Muscle layer of duodenum (tissue), 2 donors: ENCODE results near the gene BOLA2B.
"Not testable (repeated sequence)": the region's sequence is repeated elsewhere in the genome, so short reads cannot be mapped to it uniquely, and the experiment has no call there.

Experiments used
- H3K27ac ChIP-seq: one replicate; pipeline ENCODE4 v1.7.0; 2013; ENCODE audit warnings: mild to moderate bottlenecking, low read length
- H3K27me3 ChIP-seq: one replicate; pipeline ENCODE4 v1.7.0; 2013; ENCODE audit warnings: low read depth, mild to moderate bottlenecking, control low read depth, low read length
- H3K36me3 ChIP-seq, 2 donors: one replicate each; pipeline ENCODE4 v1.7.0; 2013; ENCODE audit warnings: low read length in 2 of 2, control low read depth in 1 of 2, mild to moderate bottlenecking in 1 of 2; ENCODE audit not compliant: insufficient read depth in 2 of 2, control insufficient read depth in 1 of 2
- H3K4me1 ChIP-seq, 2 donors: one replicate each; pipeline ENCODE4 v1.7.0; 2013; ENCODE audit warnings: low read length in 2 of 2, mild to moderate bottlenecking in 2 of 2, control low read depth in 1 of 2, moderate library complexity in 1 of 2; ENCODE audit not compliant: insufficient read depth in 2 of 2, control insufficient read depth in 1 of 2
- H3K4me3 ChIP-seq, 2 donors: one replicate each; pipeline ENCODE4 v1.7.0; 2013; ENCODE audit warnings: low read length in 2 of 2, low read depth in 1 of 2, mild to moderate bottlenecking in 1 of 2
- H3K9me3 ChIP-seq, 2 donors: one replicate each; pipeline ENCODE4 v1.7.0; 2013; ENCODE audit warnings: low read length in 2 of 2, control low read depth in 1 of 2, mild to moderate bottlenecking in 1 of 2; ENCODE audit not compliant: control insufficient read depth in 1 of 2
- donor health status: healthy.

The BOLA2B gene

GRCh38 chr16:30180741-30181140 is 12.7 kb downstream of the BOLA2B start:
- Histone ChIP-seq H3K9me3 (no peaks in the 10 kb centered on the region), H3K27me3 (no peaks in the 10 kb centered on the region), H3K4me1 (peaks cover 0 to 9% of the 10 kb centered on the region in 2 donors), H3K27ac (no peak overlapping the region), H3K36me3 (no peaks in the 10 kb centered on the region), H3K4me3 (no peak overlapping the region)

GRCh38 chr16:30179931-30180330 is 13.5 kb downstream of the BOLA2B start:
- H3K36me3 ChIP-seq: no peaks in the 10 kb centered on the region
- H3K4me3 ChIP-seq: no peak overlapping the region
- H3K4me1 ChIP-seq: peaks cover 0 to 9% of the 10 kb centered on the region in 2 donors
- H3K27me3 ChIP-seq: no peaks in the 10 kb centered on the region
- no peak overlapping the region for H3K27ac ChIP-seq
- no peaks in the 10 kb centered on the region for H3K9me3 ChIP-seq

- Histone ChIP-seq H3K27ac (no peak overlapping the region), H3K9me3 (no peaks in the 10 kb centered on the region), H3K4me3 (no peak overlapping the region), H3K36me3 (no peaks in the 10 kb centered on the region), H3K27me3 (no peaks in the 10 kb centered on the region), H3K4me1 (peaks cover 0 to 8% of the 10 kb centered on the region in 2 donors)
Measured at GRCh38 chr16:30179195-30179594, 14.3 kb downstream of the BOLA2B start.

GRCh38 chr16:30176876-30177275 is 16.6 kb downstream of the BOLA2B start:
- not testable (repeated sequence) for H3K27ac ChIP-seq, H3K4me3 ChIP-seq, H3K27me3 ChIP-seq, H3K4me1 ChIP-seq, H3K36me3 ChIP-seq, H3K9me3 ChIP-seq

DNA sequence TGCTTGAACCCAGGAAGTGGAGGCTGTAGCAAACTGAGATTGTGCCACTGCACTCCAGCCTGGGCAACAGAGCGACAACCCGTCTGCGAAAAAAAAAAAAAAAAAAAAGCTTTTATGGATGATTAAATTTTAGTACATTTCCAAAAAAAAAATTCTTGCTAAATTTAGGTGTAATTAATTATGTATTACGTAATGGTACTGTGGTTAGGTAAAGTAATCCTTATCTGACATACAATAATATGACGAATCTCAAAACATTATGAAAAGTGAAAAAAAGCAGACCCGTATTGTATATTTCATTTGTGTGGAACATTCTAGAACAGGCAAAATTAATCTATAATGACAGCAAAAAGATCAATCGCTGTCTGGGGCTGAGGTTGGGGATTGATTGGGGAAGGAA is 20.4 kb downstream of the BOLA2B start:
- H3K9me3 ChIP-seq: no peaks in the 10 kb centered on the region
- H3K27me3 ChIP-seq: no peaks in the 10 kb centered on the region

GRCh38 chr16:30170145-30170544 is 23.3 kb downstream of the BOLA2B start:
- H3K27ac ChIP-seq, H3K4me3 ChIP-seq, H3K27me3 ChIP-seq, H3K36me3 ChIP-seq, H3K4me1 ChIP-seq, H3K9me3 ChIP-seq: not testable (repeated sequence)

More for the DNA sequence above, 20.4 kb downstream of the BOLA2B start:
- no peak overlapping the region for H3K4me3 ChIP-seq
- no peaks in the 10 kb centered on the region for H3K4me1 ChIP-seq
- H3K27ac ChIP-seq: no peak overlapping the region
- no peaks in the 10 kb centered on the region for H3K36me3 ChIP-seq

GRCh38 chr16:30169416-30169815 is 24.1 kb downstream of the BOLA2B start:
- H3K4me3 ChIP-seq, H3K27me3 ChIP-seq, H3K36me3 ChIP-seq, H3K4me1 ChIP-seq, H3K27ac ChIP-seq, H3K9me3 ChIP-seq: not testable (repeated sequence)

- not testable (repeated sequence) for H3K27ac ChIP-seq, H3K36me3 ChIP-seq, H3K27me3 ChIP-seq, H3K4me3 ChIP-seq, H3K4me1 ChIP-seq, H3K9me3 ChIP-seq
Measured at GRCh38 chr16:30168746-30169145, 24.7 kb downstream of the BOLA2B start.

- H3K27me3 ChIP-seq: no peaks in the 10 kb centered on the region
- H3K36me3 ChIP-seq: no peaks in the 10 kb centered on the region
- no peaks in the 10 kb centered on the region for H3K4me1 ChIP-seq
- no peak overlapping the region for H3K4me3 ChIP-seq
- H3K27ac ChIP-seq: no peak overlapping the region
- H3K9me3 ChIP-seq: no peaks in the 10 kb centered on the region
Measured at GRCh38 chr16:30166202-30166902, 27.1 kb downstream of the BOLA2B start.

DNA sequence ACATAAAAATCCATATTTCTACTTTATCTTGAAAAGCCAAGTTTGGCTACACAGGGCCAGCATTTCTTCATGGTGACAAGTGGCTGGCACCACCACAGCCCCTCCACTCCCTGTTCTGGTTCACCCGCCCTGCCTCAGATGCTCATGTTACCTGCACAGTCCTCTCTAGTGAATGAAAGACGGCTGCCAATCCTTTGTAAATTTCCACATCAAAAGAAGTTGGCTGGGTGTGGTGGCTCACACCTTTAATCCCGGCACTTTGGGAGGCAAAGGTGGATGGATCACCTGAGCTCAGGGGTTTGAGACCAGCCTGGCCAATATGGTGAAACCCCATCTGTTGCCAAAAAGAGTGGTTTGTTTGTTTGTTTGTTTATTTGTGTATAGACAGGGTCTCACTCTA is 29.9 kb downstream of the BOLA2B start:
- no peak overlapping the region for H3K27ac ChIP-seq
- H3K36me3 ChIP-seq: no peaks in the 10 kb centered on the region
- H3K4me3 ChIP-seq: no peak overlapping the region
- H3K9me3 ChIP-seq: no peaks in the 10 kb centered on the region
- no peaks in the 10 kb centered on the region for H3K27me3 ChIP-seq
- no peaks in the 10 kb centered on the region for H3K4me1 ChIP-seq

GRCh38 chr16:30157214-30157613 is 36.3 kb downstream of the BOLA2B start:
- Histone ChIP-seq H3K4me3 (no peak overlapping the region), H3K27me3 (no peaks in the 10 kb centered on the region), H3K4me1 (no peaks in the 10 kb centered on the region), H3K9me3 (no peaks in the 10 kb centered on the region), H3K27ac (no peak overlapping the region), H3K36me3 (no peaks in the 10 kb centered on the region)

- Histone ChIP-seq H3K27ac (no peak overlapping the region), H3K4me1 (no peaks in the 10 kb centered on the region), H3K27me3 (no peaks in the 10 kb centered on the region), H3K4me3 (no peak overlapping the region), H3K36me3 (no peaks in the 10 kb centered on the region), H3K9me3 (no peaks in the 10 kb centered on the region)
Measured at GRCh38 chr16:30155188-30155587, 38.3 kb downstream of the BOLA2B start.
